MCF 10A (cell line): ENCODE results near the gene PRSS48. TPM values are rescaled to one million over a fixed set of nuclear protein-coding genes. Genes with fewer than 3 reads are reported as not detected.
"Not testable (repeated sequence)": the region's sequence is repeated elsewhere in the genome, so short reads cannot be mapped to it uniquely, and the experiment has no call there.

Experiments used
- BruUV-seq: library from RNA; stranded (reverse); fragments of 400-500 nt; replicated peaks from 2 replicates; lab custom pipeline; 2021; lab: Mats Ljungman, UMichigan
- CTCF ChIA-PET: fragments of 300-600 bp; sonication (Branson Sonifier 250); formaldehyde crosslinking; extraction: SDS; loops from one replicate; lab custom pipeline; 2021; ENCODE audit warnings: antibody characterized with exemption, inconsistent platforms; lab: Yijun Ruan, JAX
- POLR2A ChIA-PET: fragments of 300-600, 350-650 bp; sonication (Branson Sonifier 250); formaldehyde crosslinking; extraction: SDS; loops from one replicate; lab custom pipeline; 2020; ENCODE audit warnings: antibody characterized with exemption, inconsistent platforms; lab: Yijun Ruan, JAX
- DNase-seq: peaks from one replicate; pipeline ENCODE4 v3.0.0-alpha.2; 2018; ENCODE audit not compliant: unreplicated experiment
- H3K27ac Mint-ChIP-seq: one replicate; pipeline ENCODE4 v1.8.0; 2022; ENCODE audit warnings: mild to moderate bottlenecking, low read depth, mixed read lengths; ENCODE audit not compliant: unreplicated experiment
- H3K27me3 Mint-ChIP-seq: one replicate; pipeline ENCODE4 v1.8.0; 2022; ENCODE audit warnings: mixed read lengths; ENCODE audit not compliant: insufficient read depth, unreplicated experiment
- H3K36me3 Mint-ChIP-seq: one replicate; pipeline ENCODE4 v1.8.0; 2022; ENCODE audit warnings: mild to moderate bottlenecking, moderate library complexity, mixed read lengths; ENCODE audit not compliant: insufficient read depth, unreplicated experiment
- H3K4me1 Mint-ChIP-seq: one replicate; pipeline ENCODE4 v1.8.0; 2022; ENCODE audit warnings: mixed read lengths; ENCODE audit not compliant: insufficient read depth, unreplicated experiment
- H3K4me3 Mint-ChIP-seq: one replicate; pipeline ENCODE4 v1.8.0; 2022; ENCODE audit warnings: mild to moderate bottlenecking, moderate library complexity, mixed read lengths; ENCODE audit not compliant: unreplicated experiment
- H3K9me3 Mint-ChIP-seq: one replicate; pipeline ENCODE4 v1.8.0; 2022; ENCODE audit warnings: mixed read lengths; ENCODE audit not compliant: unreplicated experiment
- intact Hi-C: fragments of 100-400 bp; cut with micrococcal nuclease; formaldehyde crosslinking; loops from 2 replicates; pipeline ENCODE4 v1.14.1; 2022
- total RNA-seq: library from RNA; stranded (reverse); gene quantifications from 2 replicates; pipeline ENCODE4 v1.2.3, GENCODE V29; 2022
- TF ChIP-seq, protein P1 (sequence below): fragments of 200-600 bp; IDR thresholded peaks from one replicate; pipeline ENCODE4 v1.8.0; 2022; ENCODE audit warnings: antibody characterized with exemption, mild to moderate bottlenecking; ENCODE audit not compliant: unreplicated experiment

PRSS48 gene
- total RNA-seq, 1 experiment from 2014 or later: not detected

- peak overlapping the region; percentile 74 for H3K4me3 Mint-ChIP-seq
- POLR2A ChIA-PET: interaction anchor here (0.7 to 2.1 kb wide), 15 partner anchors 9 to 1308 kb away, joined by 3 to 19 read pairs (median 4); partner anchors contain the start of genes FBXW7, FHIP1A, PRSS48 and SH3D19
- H3K9me3 Mint-ChIP-seq: peaks cover 3% of the 10 kb centered on the region
Observed at GRCh38 chr4:151228189-151229119, 48.5 kb upstream of the PRSS48 start.

DNA sequence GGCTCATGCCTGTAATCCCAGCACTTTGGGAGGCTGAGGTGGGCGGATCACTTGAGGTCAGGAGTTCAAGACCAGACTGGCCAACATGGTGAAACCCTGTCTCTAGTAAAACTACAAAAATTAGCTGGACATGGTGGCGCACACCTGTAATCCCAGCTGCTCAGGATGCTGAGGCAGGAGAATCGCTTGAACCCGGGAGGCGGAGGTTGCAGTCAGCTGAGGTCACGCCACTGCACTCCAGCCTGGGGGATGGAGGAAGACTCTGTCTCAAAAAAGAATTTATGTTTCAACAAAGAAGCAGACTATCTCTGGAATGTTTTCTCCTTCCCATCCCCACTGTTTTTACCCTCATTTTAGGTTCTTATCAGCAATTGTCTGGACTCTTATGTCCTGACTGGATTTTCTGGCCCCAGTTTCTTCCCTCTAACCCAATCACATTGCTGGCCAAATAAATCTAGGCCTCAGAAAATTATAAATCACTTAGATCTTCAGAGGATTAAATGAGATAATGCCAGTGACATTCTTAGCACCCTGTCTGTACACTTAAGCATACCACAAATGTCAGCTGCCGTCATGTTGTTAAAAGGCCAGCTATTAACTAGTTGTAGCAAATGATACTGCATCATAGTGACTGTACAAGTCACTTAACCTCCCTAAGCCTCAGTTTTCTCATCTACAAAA is 44.9 kb upstream of the PRSS48 start:
- Mint-ChIP-seq H3K27ac (no peak overlapping the region), H3K27me3 (no peaks in the 10 kb centered on the region), H3K9me3 (no peaks in the 10 kb centered on the region), H3K36me3 (peaks cover 5% of the 10 kb centered on the region), H3K4me1 (peaks cover 14% of the 10 kb centered on the region), H3K4me3 (no peak overlapping the region)
- ChIA-PET POLR2A (no interaction called here), CTCF (interaction anchor here (0.6 kb wide), 1 partner anchor 124 kb away, joined by 3 read pairs; no protein-coding TSS in a partner anchor)
- no peak for DNase-seq
- intact Hi-C loops: no loop called here
- BruUV-seq: no TSS peak
- TF ChIP-seq, protein P1, sequence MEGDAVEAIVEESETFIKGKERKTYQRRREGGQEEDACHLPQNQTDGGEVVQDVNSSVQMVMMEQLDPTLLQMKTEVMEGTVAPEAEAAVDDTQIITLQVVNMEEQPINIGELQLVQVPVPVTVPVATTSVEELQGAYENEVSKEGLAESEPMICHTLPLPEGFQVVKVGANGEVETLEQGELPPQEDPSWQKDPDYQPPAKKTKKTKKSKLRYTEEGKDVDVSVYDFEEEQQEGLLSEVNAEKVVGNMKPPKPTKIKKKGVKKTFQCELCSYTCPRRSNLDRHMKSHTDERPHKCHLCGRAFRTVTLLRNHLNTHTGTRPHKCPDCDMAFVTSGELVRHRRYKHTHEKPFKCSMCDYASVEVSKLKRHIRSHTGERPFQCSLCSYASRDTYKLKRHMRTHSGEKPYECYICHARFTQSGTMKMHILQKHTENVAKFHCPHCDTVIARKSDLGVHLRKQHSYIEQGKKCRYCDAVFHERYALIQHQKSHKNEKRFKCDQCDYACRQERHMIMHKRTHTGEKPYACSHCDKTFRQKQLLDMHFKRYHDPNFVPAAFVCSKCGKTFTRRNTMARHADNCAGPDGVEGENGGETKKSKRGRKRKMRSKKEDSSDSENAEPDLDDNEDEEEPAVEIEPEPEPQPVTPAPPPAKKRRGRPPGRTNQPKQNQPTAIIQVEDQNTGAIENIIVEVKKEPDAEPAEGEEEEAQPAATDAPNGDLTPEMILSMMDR: no peak

More at GRCh38 chr4:151228189-151229119, 48.5 kb upstream of the PRSS48 start:
- TF ChIP-seq, protein P1: no peak
- Mint-ChIP-seq H3K27ac (peak overlapping the region; percentile 97), H3K4me1 (peaks cover 18% of the 10 kb centered on the region), H3K36me3 (peaks cover 7% of the 10 kb centered on the region), H3K27me3 (no peaks in the 10 kb centered on the region)
- intact Hi-C loops: no loop called here
- CTCF ChIA-PET: interaction anchor here (0.6 to 1.1 kb wide), 3 partner anchors 12 to 111 kb away, joined by 3 to 6 read pairs (median 3); partner anchors contain the start of gene PRSS48
- BruUV-seq: TSS peak; percentile 88
- peak; percentile 73 for DNase-seq

GRCh38 chr4:151233600-151233999 is 43.4 kb upstream of the PRSS48 start:
- CTCF ChIA-PET: no interaction called here
- H3K27me3 Mint-ChIP-seq: no peaks in the 10 kb centered on the region

GRCh38 chr4:151235373-151235772 is 41.6 kb upstream of the PRSS48 start:
- DNase-seq, H3K36me3 Mint-ChIP-seq, H3K9me3 Mint-ChIP-seq, H3K4me1 Mint-ChIP-seq, CTCF ChIA-PET, intact Hi-C loops, H3K27me3 Mint-ChIP-seq, BruUV-seq, H3K4me3 Mint-ChIP-seq, H3K27ac Mint-ChIP-seq: not testable (repeated sequence)
- POLR2A ChIA-PET: interaction anchor here (0.7 to 2.3 kb wide), 2 partner anchors 9 to 90 kb away, joined by 3 to 9 read pairs; partner anchors contain the start of gene SH3D19

More at GRCh38 chr4:151233600-151233999, 43.4 kb upstream of the PRSS48 start:
- Mint-ChIP-seq H3K4me3 (no peak overlapping the region), H3K36me3 (peaks cover 5% of the 10 kb centered on the region), H3K4me1 (peaks cover 2% of the 10 kb centered on the region), H3K9me3 (no peaks in the 10 kb centered on the region), H3K27ac (no peak overlapping the region)
- no TSS peak for BruUV-seq
- TF ChIP-seq, protein P1: no peak
- POLR2A ChIA-PET: interaction anchor here (0.6 to 1.3 kb wide), 2 partner anchors 8 to 163 kb away, joined by 3 to 4 read pairs; no protein-coding TSS in a partner anchor
- intact Hi-C loops: no loop called here
- no peak for DNase-seq
